ENCODE data around the gene PIGU. TPM values are rescaled to one million over a fixed set of nuclear protein-coding genes. Genes with fewer than 3 reads are reported as not detected.

PIGU gene
- total RNA-seq, 1 experiment from 2014 or later = 32.8 TPM

DNA sequence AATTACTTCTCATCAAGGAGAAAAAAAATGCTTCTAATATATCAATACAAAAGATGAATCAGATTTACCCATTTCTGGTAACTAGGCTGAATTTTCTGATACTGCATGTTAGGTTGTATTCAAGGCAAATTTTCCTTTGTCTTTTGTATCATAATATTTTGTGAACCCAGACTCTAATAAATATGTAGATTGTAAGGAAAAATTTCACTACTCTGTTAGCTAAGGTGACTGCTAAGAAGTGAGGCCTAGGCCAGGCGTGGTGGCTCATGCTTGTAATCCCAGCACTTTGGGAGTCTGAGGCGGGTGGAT is 40.0 kb upstream of the PIGU start:
- H2BK5ac ChIP-seq (ENCODE audit: insufficient read length, low read length) = no peak overlapping the region
- H2BK15ac ChIP-seq (ENCODE audit: low read depth, low read length) = no peak overlapping the region
- H2BK12ac ChIP-seq (ENCODE audit: insufficient read length, low read depth, low read length) = no peak overlapping the region
- no peak overlapping the region; a peak in 1 of 5 replicates for H3K4me3 Mint-ChIP-seq
- no peak overlapping the region for H3K9ac ChIP-seq (ENCODE audit: extremely low read depth, insufficient read length, low read length)
- H4K91ac ChIP-seq (ENCODE audit: insufficient read length, low read depth, low read length) = no peak overlapping the region
- H2BK20ac ChIP-seq (ENCODE audit: low read depth, low read length, poor library complexity, severe bottlenecking) = no peak overlapping the region
- TF ChIP-seq, protein P1, sequence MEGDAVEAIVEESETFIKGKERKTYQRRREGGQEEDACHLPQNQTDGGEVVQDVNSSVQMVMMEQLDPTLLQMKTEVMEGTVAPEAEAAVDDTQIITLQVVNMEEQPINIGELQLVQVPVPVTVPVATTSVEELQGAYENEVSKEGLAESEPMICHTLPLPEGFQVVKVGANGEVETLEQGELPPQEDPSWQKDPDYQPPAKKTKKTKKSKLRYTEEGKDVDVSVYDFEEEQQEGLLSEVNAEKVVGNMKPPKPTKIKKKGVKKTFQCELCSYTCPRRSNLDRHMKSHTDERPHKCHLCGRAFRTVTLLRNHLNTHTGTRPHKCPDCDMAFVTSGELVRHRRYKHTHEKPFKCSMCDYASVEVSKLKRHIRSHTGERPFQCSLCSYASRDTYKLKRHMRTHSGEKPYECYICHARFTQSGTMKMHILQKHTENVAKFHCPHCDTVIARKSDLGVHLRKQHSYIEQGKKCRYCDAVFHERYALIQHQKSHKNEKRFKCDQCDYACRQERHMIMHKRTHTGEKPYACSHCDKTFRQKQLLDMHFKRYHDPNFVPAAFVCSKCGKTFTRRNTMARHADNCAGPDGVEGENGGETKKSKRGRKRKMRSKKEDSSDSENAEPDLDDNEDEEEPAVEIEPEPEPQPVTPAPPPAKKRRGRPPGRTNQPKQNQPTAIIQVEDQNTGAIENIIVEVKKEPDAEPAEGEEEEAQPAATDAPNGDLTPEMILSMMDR (conservative IDR thresholded peaks at IDR 0.05) = no peak
- H3K79me2 ChIP-seq (ENCODE audit: insufficient read depth, low read length) = no peaks in the 10 kb centered on the region
- H3K27me3 Mint-ChIP-seq (ENCODE audit: low read depth) = peaks cover 3% of the 10 kb centered on the region
- H3K4me1 ChIP-seq (ENCODE audit: insufficient read depth, low read length) = no peaks in the 10 kb centered on the region
- H3K23me2 ChIP-seq (ENCODE audit: insufficient read length, low read depth, low read length, poor library complexity, severe bottlenecking) = no peaks in the 10 kb centered on the region
- H3K4me1 Mint-ChIP-seq = no peaks in the 10 kb centered on the region
- no peak overlapping the region for H3T11ph ChIP-seq (ENCODE audit: low read length)
- H3K27ac Mint-ChIP-seq = no peak overlapping the region
- no peak overlapping the region for H4K8ac ChIP-seq (replicated peaks; ENCODE audit: insufficient read length, low read depth, low read length)
- WGBS (ENCODE audit: extremely low coverage, insufficient read length, low lambda C conversion rate) = no CpG with 5 or more reads among the region's 2 CpGs
- H3K9me3 Mint-ChIP-seq = no peaks in the 10 kb centered on the region
- H4K20me1 ChIP-seq (ENCODE audit: control insufficient read depth, insufficient read depth, insufficient read length) = no peaks in the 10 kb centered on the region
- DNase-seq = no peak
- H3K14ac ChIP-seq (ENCODE audit: insufficient read depth, low read length) = no peak overlapping the region
- H2BK120ac ChIP-seq (ENCODE audit: low read depth, low read length, poor library complexity, severe bottlenecking) = no peak overlapping the region
- no peak overlapping the region for H3K4me2 ChIP-seq (ENCODE audit: insufficient read depth, insufficient read length, low read length)
- H3K56ac ChIP-seq (ENCODE audit: insufficient read length, low read depth, low read length) = no peak overlapping the region
- H3K79me1 ChIP-seq (ENCODE audit: insufficient read depth, low read depth, low read length, poor library complexity, severe bottlenecking) = no peaks in the 10 kb centered on the region
- H3K9me3 ChIP-seq (ENCODE audit: control insufficient read depth, low read depth, low read length) = no peaks in the 10 kb centered on the region
- no peak overlapping the region for H2AK5ac ChIP-seq (ENCODE audit: insufficient read length, low read length)
- H2AFZ ChIP-seq (ENCODE audit: low read length) = no peak overlapping the region
- H3K27ac ChIP-seq (ENCODE audit: insufficient read length, low read depth, low read length) = no peak overlapping the region
- no peak overlapping the region for H4K5ac ChIP-seq (ENCODE audit: insufficient read length, low read depth, low read length)
- no peak overlapping the region for H3K4ac ChIP-seq (ENCODE audit: low read depth, low read length)
- no peak overlapping the region for H3K23ac ChIP-seq (ENCODE audit: insufficient read length, low read depth, low read length)
- peaks cover 0 to 26% (median 0%) of the 10 kb centered on the region in 3 experiments; a peak in 2 of 7 replicates for H3K36me3 Mint-ChIP-seq (ENCODE audit: insufficient read depth in 1 of 3, low read depth in 3 of 3)
- no peak overlapping the region for H3K18ac ChIP-seq (ENCODE audit: insufficient read length, low read depth, low read length)
- H3K27me3 ChIP-seq (ENCODE audit: insufficient read depth, low read length) = no peaks in the 10 kb centered on the region
